Upper lobe of left lung (tissue), 4 donors: ENCODE results near the gene TRHDE.

Source experiments
- CTCF ChIP-seq, 6 experiments: fragments of 450-650 bp in 4 of 6; fragments of 200-600 bp in 2 of 6; sonication (generic) in 2 of 6; IDR thresholded peaks; one replicate each; pipeline ENCODE4 v1.5.1; 2016 to 2019; ENCODE audit warnings: antibody characterized with exemption in 6 of 6
- POLR2A ChIP-seq, 4 donors: fragments of 450-650 bp; IDR thresholded peaks; one replicate each; pipeline ENCODE4 v1.5.1; 2016 to 2017; ENCODE audit warnings: antibody characterized with exemption in 4 of 4, mild to moderate bottlenecking in 2 of 4

DNA sequence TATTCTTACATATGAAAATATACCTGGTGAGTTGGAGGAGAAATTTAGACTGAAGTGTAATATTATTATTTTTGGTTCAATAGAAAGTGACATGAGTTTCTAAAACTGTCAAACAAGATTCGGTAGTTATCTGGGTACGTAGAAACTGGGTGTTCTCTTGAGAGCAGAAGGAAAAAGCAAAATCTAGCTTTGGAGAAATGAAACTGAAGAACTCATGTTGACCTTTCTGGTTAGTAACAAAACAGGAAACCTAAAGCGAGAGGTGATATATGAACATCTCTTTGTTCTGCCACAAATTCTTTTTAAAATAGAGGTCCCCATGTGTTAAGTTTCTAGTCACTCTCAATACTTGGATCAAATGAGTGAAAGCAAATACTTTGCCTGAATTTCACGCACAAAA lies 401.7 kb downstream of the TRHDE start:
- TF ChIP-seq CTCF (IDR thresholded peaks at IDR 0.05) = no peak
- no peak for TF ChIP-seq POLR2A (IDR thresholded peaks at IDR 0.05)
